ENCODE measurements around the gene ZNF446.

GRCh38 chr19:58514564-58515022 lies 38.4 kb downstream of the ZNF446 start:
- TF ChIP-seq CTCF (IDR thresholded peaks at IDR 0.05; ENCODE audit: low read depth, low read length) (no peak), EZH2phosphoT487 (IDR thresholded peaks at IDR 0.05; ENCODE audit: low read depth) (no peak)
